GM06990 (cell line): Measurements from ENCODE around the gene SAFB.

ENCODE experiments used
- DNase-seq: peaks from one replicate; pipeline ENCODE4 v3.0.0-alpha.2; 2011; ENCODE audit not compliant: insufficient read length; ENCODE audit errors: extremely low read depth
- H3K27me3 ChIP-seq: replicated peaks from 2 replicates; pipeline ENCODE4 v1.6.0; 2011; ENCODE audit warnings: low read length; ENCODE audit not compliant: control insufficient read depth, insufficient read depth
- H3K36me3 ChIP-seq: 2 replicates; pipeline ENCODE4 v1.5.1; 2011; ENCODE audit warnings: low read length; ENCODE audit not compliant: control insufficient read depth, insufficient read depth
- H3K4me3 ChIP-seq: replicated peaks from 2 replicates; pipeline ENCODE4 v1.5.1; 2011; ENCODE audit warnings: low read depth, mild to moderate bottlenecking, control low read depth, low read length
- CTCF ChIP-seq: IDR thresholded peaks from 2 replicates; pipeline ENCODE4 v1.5.1; 2011; ENCODE audit warnings: low read length, control low read depth, mild to moderate bottlenecking, inconsistent platforms; ENCODE audit not compliant: insufficient read depth, poor library complexity, severe bottlenecking

Gene SAFB

GRCh38 chr19:5690125-5690954 is 67.5 kb downstream of the SAFB start, which contains the start of gene RPL36:
RPL36 (plus strand) TSS chr19:5690295; CDS start chr19:5690508, 213 bp downstream.
- peak; percentile 100 for TF ChIP-seq CTCF

GRCh38 chr19:5690955-5691821 is 68.3 kb downstream of the SAFB start:
- DNase-seq: no peak
- Histone ChIP-seq H3K4me3 (peak overlapping the region; percentile 98), H3K36me3 (peaks cover 45% of the 10 kb centered on the region), H3K27me3 (no peaks in the 10 kb centered on the region)
- TF ChIP-seq CTCF: no peak

More at GRCh38 chr19:5690125-5690954, 67.5 kb downstream of the SAFB start, which contains the start of gene RPL36:
- no peaks in the 10 kb centered on the region for H3K27me3 ChIP-seq
- peak; percentile 98 for DNase-seq
- peak within 1 kb of the TSS; percentile 98 for H3K4me3 ChIP-seq
- H3K36me3 ChIP-seq: peaks cover 39% of the 10 kb centered on the region

- TF ChIP-seq CTCF: no peak
- DNase-seq: no peak
- H3K4me3 ChIP-seq: peak overlapping the region; percentile 98
- H3K27me3 ChIP-seq: no peaks in the 10 kb centered on the region
- H3K36me3 ChIP-seq: peaks cover 51% of the 10 kb centered on the region
Measured at GRCh38 chr19:5691822-5692722, 69.2 kb downstream of the SAFB start.

GRCh38 chr19:5692723-5693194 is 69.9 kb downstream of the SAFB start:
- Histone ChIP-seq H3K4me3 (peak overlapping the region; percentile 98), H3K27me3 (no peaks in the 10 kb centered on the region), H3K36me3 (peaks cover 53% of the 10 kb centered on the region)
- TF ChIP-seq CTCF: no peak
- DNase-seq: no peak
